Measurements from ENCODE around the gene NHEJ1.

NHEJ1 gene

DNA sequence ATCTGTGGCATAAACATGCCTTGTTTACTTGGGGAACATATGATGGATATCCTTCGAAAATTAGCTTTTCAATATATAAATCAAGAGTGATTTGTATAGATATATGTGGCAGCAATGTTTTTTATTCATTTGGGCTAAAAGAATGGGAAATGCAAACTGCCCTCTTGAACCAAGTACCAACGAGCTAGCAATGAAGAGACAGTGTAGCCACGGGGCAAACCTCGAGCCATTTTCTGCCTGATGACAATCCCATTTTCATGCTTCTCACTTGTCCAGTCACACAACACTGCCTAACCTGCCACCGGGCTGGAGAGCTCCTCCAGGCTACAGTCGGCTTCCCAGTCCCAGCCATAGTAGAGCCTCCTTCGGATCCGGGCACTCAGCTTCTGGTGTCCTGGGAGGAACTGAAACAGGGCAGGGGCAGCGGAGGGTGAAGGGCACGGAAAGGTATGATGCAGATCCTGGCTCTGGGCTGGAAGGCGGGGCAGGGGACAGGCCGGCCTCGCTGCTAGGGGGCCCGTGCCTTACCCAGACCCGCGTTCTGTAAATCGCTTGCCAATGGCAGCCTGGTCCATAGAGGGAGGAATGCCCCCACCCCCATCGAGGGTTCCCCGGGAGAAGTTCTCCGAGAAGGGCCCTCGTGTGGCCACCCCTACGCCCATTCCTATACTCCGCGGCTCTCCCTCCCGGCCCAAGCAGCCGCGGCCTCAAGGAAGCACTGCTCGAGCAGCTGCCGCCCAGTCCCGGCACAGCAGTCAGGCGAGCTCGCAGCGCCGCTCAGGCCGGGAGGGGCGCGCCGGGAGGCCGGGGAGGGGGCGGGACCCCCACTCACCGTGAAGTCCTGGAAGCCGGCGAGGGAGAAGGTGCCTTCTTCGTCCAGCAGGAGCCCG, 15.6 kb upstream of the NHEJ1 start:
- no peaks in the 10 kb centered on the region for H3K9me3 Mint-ChIP-seq
- peak overlapping the region; percentile 74 for H3K27ac Mint-ChIP-seq
- ATAC-seq (peak; percentile 17), DNase-seq (peak; percentile 46)
- H3K36me3 Mint-ChIP-seq (ENCODE audit: low read depth) = peaks cover 19% of the 10 kb centered on the region
- H3K4me1 Mint-ChIP-seq = peaks cover 57% of the 10 kb centered on the region
- no peaks in the 10 kb centered on the region for H3K27me3 Mint-ChIP-seq
- peak overlapping the region; percentile 98 for H3K4me3 Mint-ChIP-seq

- peaks cover 14% of the 10 kb centered on the region for H3K36me3 Mint-ChIP-seq (ENCODE audit: low read depth)
- ATAC-seq (no peak), DNase-seq (no peak)
- H3K4me1 Mint-ChIP-seq = peaks cover 56% of the 10 kb centered on the region
- no peak overlapping the region for H3K27ac Mint-ChIP-seq
- no peaks in the 10 kb centered on the region for H3K9me3 Mint-ChIP-seq
- H3K4me3 Mint-ChIP-seq = peak overlapping the region; percentile 98
- no peaks in the 10 kb centered on the region for H3K27me3 Mint-ChIP-seq
Measured at GRCh38 chr2:219175486-219175885, 14.9 kb upstream of the NHEJ1 start.

GRCh38 chr2:219174801-219175200, 14.2 kb upstream of the NHEJ1 start:
- DNase-seq = no peak
- ATAC-seq = no peak
- H3K36me3 Mint-ChIP-seq (ENCODE audit: low read depth) = peaks cover 13% of the 10 kb centered on the region
- peaks cover 55% of the 10 kb centered on the region for H3K4me1 Mint-ChIP-seq
- no peak overlapping the region for H3K27ac Mint-ChIP-seq
- no peaks in the 10 kb centered on the region for H3K27me3 Mint-ChIP-seq
- H3K9me3 Mint-ChIP-seq = no peaks in the 10 kb centered on the region
- peak overlapping the region; percentile 98 for H3K4me3 Mint-ChIP-seq

DNA sequence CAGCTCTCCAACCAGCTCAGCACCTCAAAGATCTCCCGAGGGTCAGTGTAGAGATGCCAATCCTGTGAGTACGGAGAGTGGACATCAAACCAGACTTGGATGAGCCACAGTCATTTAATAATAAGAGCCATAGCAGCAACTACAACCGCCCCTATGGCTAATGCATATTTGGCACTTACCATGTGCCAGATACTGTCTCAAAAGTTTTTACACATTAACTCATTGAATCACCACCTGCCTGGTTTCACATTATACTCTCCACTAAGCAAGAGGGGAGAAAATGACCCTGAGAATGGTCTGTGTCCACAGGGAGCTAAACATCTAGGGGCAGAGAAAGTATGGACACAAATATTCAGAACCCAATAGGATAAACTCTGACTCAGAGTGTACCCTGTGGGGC, 13.5 kb upstream of the NHEJ1 start:
- H3K36me3 Mint-ChIP-seq (ENCODE audit: low read depth) = peaks cover 13% of the 10 kb centered on the region
- H3K4me3 Mint-ChIP-seq = peak overlapping the region; percentile 21
- DNase-seq = no peak
- no peaks in the 10 kb centered on the region for H3K27me3 Mint-ChIP-seq
- peak overlapping the region; percentile 69 for H3K27ac Mint-ChIP-seq
- no peak for ATAC-seq
- peaks cover 52% of the 10 kb centered on the region for H3K4me1 Mint-ChIP-seq
- no peaks in the 10 kb centered on the region for H3K9me3 Mint-ChIP-seq

- DNase-seq (no peak), ATAC-seq (no peak)
- peaks cover 46% of the 10 kb centered on the region for H3K4me1 Mint-ChIP-seq
- no peak overlapping the region for H3K4me3 Mint-ChIP-seq
- H3K27ac Mint-ChIP-seq = no peak overlapping the region
- H3K27me3 Mint-ChIP-seq = no peaks in the 10 kb centered on the region
- peaks cover 13% of the 10 kb centered on the region for H3K36me3 Mint-ChIP-seq (ENCODE audit: low read depth)
- no peaks in the 10 kb centered on the region for H3K9me3 Mint-ChIP-seq
Measured at GRCh38 chr2:219173176-219173575, 12.6 kb upstream of the NHEJ1 start.

GRCh38 chr2:219172231-219173154, 11.9 kb upstream of the NHEJ1 start:
- Mint-ChIP-seq H3K36me3 (ENCODE audit: low read depth) (peaks cover 10% of the 10 kb centered on the region), H3K4me3 (no peak overlapping the region)

DNA sequence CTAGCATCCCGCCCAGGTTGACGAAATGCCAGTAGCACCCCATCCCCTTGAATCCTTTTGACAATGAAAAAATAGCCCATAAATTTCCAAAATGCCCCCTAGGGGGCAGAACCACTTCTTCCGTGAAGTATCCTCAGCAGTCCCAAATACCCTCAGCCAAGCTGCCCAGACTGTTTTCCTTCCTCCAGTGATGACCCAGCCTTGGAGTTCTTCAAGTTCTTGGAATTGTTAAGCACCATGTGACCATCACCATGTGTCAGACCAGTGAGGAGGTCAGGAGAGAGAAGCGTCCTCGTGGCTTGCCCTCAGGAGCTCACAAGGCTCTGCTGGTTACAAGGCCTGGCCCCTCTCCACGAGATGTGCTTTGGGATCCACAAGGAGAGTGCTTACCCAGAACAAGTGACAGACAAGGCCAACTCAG, 10.6 kb upstream of the NHEJ1 start:
- Mint-ChIP-seq H3K4me1 (peaks cover 40% of the 10 kb centered on the region), H3K9me3 (no peaks in the 10 kb centered on the region), H3K4me3 (no peak overlapping the region), H3K36me3 (ENCODE audit: low read depth) (peaks cover 10% of the 10 kb centered on the region), H3K27ac (no peak overlapping the region), H3K27me3 (no peaks in the 10 kb centered on the region)
- ATAC-seq (no peak), DNase-seq (peak; percentile 32)

More at GRCh38 chr2:219172231-219173154, 11.9 kb upstream of the NHEJ1 start:
- H3K27ac Mint-ChIP-seq = no peak overlapping the region
- no peaks in the 10 kb centered on the region for H3K9me3 Mint-ChIP-seq
- ATAC-seq (no peak), DNase-seq (no peak)
- H3K27me3 Mint-ChIP-seq = no peaks in the 10 kb centered on the region
- H3K4me1 Mint-ChIP-seq = peaks cover 44% of the 10 kb centered on the region

DNA sequence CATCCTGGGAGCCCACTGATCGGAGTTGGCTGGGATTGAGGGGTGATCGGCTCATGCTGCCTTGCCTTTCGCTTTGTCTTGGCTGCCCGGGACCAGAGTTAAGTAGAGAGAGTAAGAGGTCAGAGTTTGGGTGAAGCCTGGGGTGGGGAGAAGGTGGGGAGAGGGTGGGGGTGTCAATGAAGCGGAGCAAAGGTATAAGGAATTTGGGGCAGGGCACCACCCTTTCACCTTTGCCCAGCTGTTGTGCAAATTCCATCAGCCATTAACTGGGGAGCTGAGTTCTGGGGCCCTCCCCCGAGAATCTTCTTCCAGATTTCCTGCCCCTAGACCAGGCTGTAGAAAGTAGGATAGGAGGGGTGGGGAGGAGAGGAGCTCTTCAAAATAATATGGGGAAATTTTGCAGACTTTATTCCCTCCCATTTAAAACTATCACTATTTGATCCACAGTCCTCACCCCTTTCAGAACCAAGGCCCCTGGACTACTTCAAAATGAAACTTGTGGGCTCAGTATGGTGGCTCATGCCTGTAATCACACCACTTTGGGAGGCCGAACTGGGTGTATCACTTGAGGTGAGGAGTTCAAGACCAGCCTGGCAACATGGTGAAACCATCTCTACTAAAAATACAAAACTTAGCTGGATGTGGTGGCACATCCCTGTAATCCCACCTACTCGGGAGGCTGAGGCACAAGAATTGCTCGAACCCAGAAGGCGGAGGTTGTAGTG, 9.5 kb upstream of the NHEJ1 start, which contains the start of gene SLC23A3:
Gene SLC23A3, minus strand, starts transcription at position 100 of the 725 bp plus-strand sequence. Its CDS starts 45 bp downstream, at position 55.
- DNase-seq (no peak), ATAC-seq (no peak)
- Mint-ChIP-seq H3K27me3 (no peaks in the 10 kb centered on the region), H3K9me3 (no peaks in the 10 kb centered on the region), H3K4me3 (no peak within 1 kb of the TSS), H3K27ac (no peak within 1 kb of the TSS), H3K36me3 (ENCODE audit: low read depth) (peaks cover 12% of the 10 kb centered on the region), H3K4me1 (peaks cover 30% of the 10 kb centered on the region)

GRCh38 chr2:219168932-219169331, 8.3 kb upstream of the NHEJ1 start:
- peaks cover 6% of the 10 kb centered on the region for H3K36me3 Mint-ChIP-seq (ENCODE audit: low read depth)
- no peak overlapping the region for H3K27ac Mint-ChIP-seq
- ATAC-seq = no peak

DNA sequence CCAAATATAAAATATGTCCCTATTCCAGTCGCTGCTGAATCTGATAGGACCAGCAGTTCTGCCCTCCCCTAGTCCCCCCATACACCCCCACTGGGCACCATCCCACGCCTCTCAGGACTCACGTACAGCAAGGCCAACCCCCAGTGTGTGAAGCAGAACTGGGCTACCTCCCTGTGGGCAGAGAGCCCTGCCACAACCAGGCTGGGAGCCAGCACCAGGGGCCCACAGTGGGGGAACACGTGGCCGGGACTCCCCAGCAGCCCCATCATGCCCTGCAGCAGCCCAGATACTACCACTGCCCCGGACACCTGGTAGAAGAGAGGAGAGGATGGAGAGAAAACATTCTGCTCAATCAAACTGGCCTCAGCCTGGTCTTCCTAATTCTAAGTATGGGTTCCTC, 7.9 kb upstream of the NHEJ1 start:
- H3K27ac Mint-ChIP-seq = no peak overlapping the region
- no peak for DNase-seq
- no peak overlapping the region for H3K4me3 Mint-ChIP-seq

More at GRCh38 chr2:219168932-219169331, 8.3 kb upstream of the NHEJ1 start:
- no peak for DNase-seq
- Mint-ChIP-seq H3K4me1 (peaks cover 19% of the 10 kb centered on the region), H3K9me3 (no peaks in the 10 kb centered on the region), H3K4me3 (no peak overlapping the region), H3K27me3 (no peaks in the 10 kb centered on the region)

DNA sequence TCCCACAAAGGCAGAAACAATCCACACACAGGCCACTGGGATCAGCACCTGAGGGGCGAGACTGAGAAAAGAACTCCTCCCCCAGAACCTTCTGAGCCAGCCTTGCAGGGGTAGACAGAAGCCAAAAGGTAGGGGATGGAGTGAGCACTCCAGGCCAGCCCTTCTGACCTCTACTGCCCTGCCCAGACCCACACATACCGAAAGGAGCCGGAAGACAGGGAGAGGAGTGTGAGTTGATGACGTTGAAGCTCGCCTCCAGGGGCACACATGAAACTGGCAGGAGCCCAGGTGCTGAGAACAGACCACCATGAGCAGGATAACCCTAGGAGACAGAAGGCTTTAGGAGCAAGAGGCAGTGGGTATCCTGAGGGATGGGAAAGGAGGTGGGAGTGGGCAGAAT, 7.4 kb upstream of the NHEJ1 start:
- Mint-ChIP-seq H3K36me3 (ENCODE audit: low read depth) (peaks cover 2% of the 10 kb centered on the region), H3K9me3 (no peaks in the 10 kb centered on the region), H3K27me3 (no peaks in the 10 kb centered on the region), H3K27ac (no peak overlapping the region), H3K4me3 (no peak overlapping the region), H3K4me1 (peaks cover 18% of the 10 kb centered on the region)
- DNase-seq = no peak
- no peak for ATAC-seq

More for the DNA sequence above, 7.9 kb upstream of the NHEJ1 start:
- H3K27me3 Mint-ChIP-seq = no peaks in the 10 kb centered on the region
- ATAC-seq = no peak
- H3K9me3 Mint-ChIP-seq = no peaks in the 10 kb centered on the region
- peaks cover 18% of the 10 kb centered on the region for H3K4me1 Mint-ChIP-seq
- H3K36me3 Mint-ChIP-seq (ENCODE audit: low read depth) = peaks cover 4% of the 10 kb centered on the region

DNA sequence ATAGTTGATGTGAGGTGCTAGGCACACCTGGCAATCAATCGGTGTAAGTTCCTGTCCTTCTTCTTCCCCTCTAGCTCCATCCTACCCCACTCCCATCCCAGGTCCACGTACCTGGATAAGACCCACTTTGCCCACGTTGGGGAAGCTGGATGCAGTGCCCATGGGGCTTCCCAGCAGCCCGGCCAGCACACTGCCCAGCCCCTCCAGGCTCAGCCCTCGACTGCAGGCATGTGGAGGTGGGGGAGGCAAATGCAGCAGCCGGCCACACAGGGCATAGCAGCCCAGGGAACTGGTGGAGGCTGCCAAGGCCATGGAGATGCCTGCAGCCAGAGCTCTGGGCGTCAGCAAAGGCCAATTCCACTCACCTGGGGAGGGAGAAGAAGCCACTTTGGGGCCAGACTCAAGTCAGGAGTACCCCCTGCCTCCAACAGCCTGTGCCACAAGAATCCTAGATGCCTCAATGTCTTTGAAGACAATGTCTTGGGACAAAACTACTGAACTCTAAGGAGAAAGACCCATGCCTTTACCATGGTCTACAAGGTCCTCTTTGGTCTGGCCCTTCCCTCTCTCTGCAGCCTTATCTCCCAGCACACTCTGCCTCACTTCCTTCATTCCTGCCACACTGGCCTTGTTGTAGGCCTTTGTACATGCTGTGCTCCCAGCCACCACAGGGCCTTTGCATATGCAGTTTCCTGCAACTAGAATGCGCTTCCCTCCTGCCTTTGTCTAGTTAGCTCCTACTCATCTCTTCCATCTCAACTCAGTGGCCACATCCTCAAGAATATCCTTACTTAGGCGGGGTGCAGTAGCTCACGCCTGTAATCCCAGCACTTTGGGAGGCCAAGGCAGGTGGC, 4.7 kb upstream of the NHEJ1 start:
- Mint-ChIP-seq H3K27me3 (no peaks in the 10 kb centered on the region), H3K4me1 (peaks cover 14% of the 10 kb centered on the region), H3K4me3 (no peak overlapping the region), H3K27ac (no peak overlapping the region), H3K36me3 (ENCODE audit: low read depth) (peaks cover 2% of the 10 kb centered on the region), H3K9me3 (no peaks in the 10 kb centered on the region)
- ATAC-seq (no peak), DNase-seq (no peak)

DNA sequence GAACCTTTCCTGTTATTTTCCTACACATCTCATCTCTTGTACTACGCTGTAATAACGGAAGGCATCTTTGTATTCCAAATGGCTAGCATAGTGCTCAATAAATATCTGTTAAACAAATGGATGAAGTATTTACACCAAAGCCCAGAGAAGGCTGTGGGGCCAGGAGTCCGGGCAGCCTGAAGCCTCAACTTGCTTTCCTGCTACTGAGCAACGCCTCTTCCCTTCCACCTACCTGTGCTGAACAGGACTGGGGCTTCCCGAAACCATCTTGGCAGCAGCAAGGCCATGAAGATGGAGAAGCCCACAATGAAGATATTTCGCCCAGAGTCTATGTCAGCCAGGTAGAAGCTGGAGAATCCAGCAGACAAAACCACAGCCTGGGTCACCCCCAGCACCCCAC, 2.5 kb upstream of the NHEJ1 start:
- Mint-ChIP-seq H3K36me3 (ENCODE audit: low read depth) (peaks cover 2% of the 10 kb centered on the region), H3K4me1 (peaks cover 19% of the 10 kb centered on the region), H3K27ac (no peak overlapping the region), H3K27me3 (no peaks in the 10 kb centered on the region), H3K9me3 (no peaks in the 10 kb centered on the region), H3K4me3 (no peak overlapping the region)
- DNase-seq (no peak), ATAC-seq (no peak)

Data from activated naive CD8-positive, alpha-beta T cell treated with anti-CD3 and anti-CD28 coated beads, Interleukin-2, amount 50 U/mL, for 24 hours (primary cell).